ENCODE measurements around the gene THAP4.

Gene THAP4

GRCh38 chr2:241582328-241582727 is 54.6 kb downstream of the THAP4 start:
- no peak for ATAC-seq
- no peak for TF ChIP-seq TSHZ2 (CRISPR knock-in tag; IDR thresholded peaks at IDR 0.05)
- no peak for TF ChIP-seq POU6F1 (CRISPR knock-in tag; IDR thresholded peaks at IDR 0.05; ENCODE audit: borderline replicate concordance, low read depth)
- TF ChIP-seq ARNTL (CRISPR knock-in tag; IDR thresholded peaks at IDR 0.05; ENCODE audit: borderline replicate concordance, low read depth), result no peak
- TF ChIP-seq ZFP3 (CRISPR knock-in tag; IDR thresholded peaks at IDR 0.05), result no peak
- no peak for TF ChIP-seq CSRNP3 (CRISPR knock-in tag; IDR thresholded peaks at IDR 0.05)
- no peak for TF ChIP-seq PPARA (CRISPR knock-in tag; IDR thresholded peaks at IDR 0.05; ENCODE audit: borderline replicate concordance)
- no peak for TF ChIP-seq ZNF565 (CRISPR knock-in tag; conservative IDR thresholded peaks at IDR 0.05; ENCODE audit: low read depth)
- TF ChIP-seq PATZ1 (CRISPR knock-in tag; IDR thresholded peaks at IDR 0.05; ENCODE audit: borderline replicate concordance), result no peak
- no peak for TF ChIP-seq CREB5 (CRISPR knock-in tag; IDR thresholded peaks at IDR 0.05; ENCODE audit: low read depth)
- TF ChIP-seq TCF4 (CRISPR knock-in tag; IDR thresholded peaks at IDR 0.05; ENCODE audit: borderline replicate concordance), result no peak
- TF ChIP-seq GLIS3 (CRISPR knock-in tag; IDR thresholded peaks at IDR 0.05), result no peak
- no peak for TF ChIP-seq OSR1 (CRISPR knock-in tag; IDR thresholded peaks at IDR 0.05)
- TF ChIP-seq TOX (CRISPR knock-in tag; IDR thresholded peaks at IDR 0.05; ENCODE audit: borderline replicate concordance), result no peak
- no peak for TF ChIP-seq ZNF70 (CRISPR knock-in tag; IDR thresholded peaks at IDR 0.05)
- no peak for TF ChIP-seq ESRRG (CRISPR knock-in tag; IDR thresholded peaks at IDR 0.05)
- TF ChIP-seq ISL1 (CRISPR knock-in tag; IDR thresholded peaks at IDR 0.05), result no peak

- TF ChIP-seq ZNF70 (CRISPR knock-in tag; IDR thresholded peaks at IDR 0.05) (no peak), GLIS3 (CRISPR knock-in tag; IDR thresholded peaks at IDR 0.05) (no peak), ZC3H10 (CRISPR knock-in tag; IDR thresholded peaks at IDR 0.05) (no peak), BACH2 (CRISPR knock-in tag; IDR thresholded peaks at IDR 0.05; ENCODE audit: borderline replicate concordance) (no peak), CSRNP3 (CRISPR knock-in tag; IDR thresholded peaks at IDR 0.05) (no peak), ARNTL (CRISPR knock-in tag; IDR thresholded peaks at IDR 0.05; ENCODE audit: borderline replicate concordance, low read depth) (no peak), POU6F1 (CRISPR knock-in tag; IDR thresholded peaks at IDR 0.05; ENCODE audit: borderline replicate concordance, low read depth) (no peak), TSHZ2 (CRISPR knock-in tag; IDR thresholded peaks at IDR 0.05) (no peak), ZFP3 (CRISPR knock-in tag; IDR thresholded peaks at IDR 0.05) (no peak), ZFP30 (CRISPR knock-in tag; IDR thresholded peaks at IDR 0.05) (no peak), RARB (CRISPR knock-in tag; IDR thresholded peaks at IDR 0.05) (no peak), ZNF8 (CRISPR knock-in tag; IDR thresholded peaks at IDR 0.05) (no peak), TOX (CRISPR knock-in tag; IDR thresholded peaks at IDR 0.05; ENCODE audit: borderline replicate concordance) (no peak), SNAI2 (CRISPR knock-in tag; IDR thresholded peaks at IDR 0.05) (no peak)
- no peak for ATAC-seq
These were observed 57.7 kb downstream of the THAP4 start for GRCh38 chr2:241579281-241579680.
